ENCODE results near the gene UPF3A.

Gene UPF3A

Small RNA genes lying within 50 kb of the gene (small RNA-seq; reads per million reads assigned to genes)
- gene MIR4502 (ENCODE audit: insufficient read depth) (0.54 reads per million), gene MIR548AR (ENCODE audit: insufficient read depth) (0.72 reads per million)
